ENCODE data around the gene PLPP3. TPM values are rescaled to one million over a fixed set of nuclear protein-coding genes. Genes with fewer than 3 reads are reported as not detected.

Gene PLPP3
- total RNA-seq, 1 experiment from 2014 or later: 8.2 TPM

DNA sequence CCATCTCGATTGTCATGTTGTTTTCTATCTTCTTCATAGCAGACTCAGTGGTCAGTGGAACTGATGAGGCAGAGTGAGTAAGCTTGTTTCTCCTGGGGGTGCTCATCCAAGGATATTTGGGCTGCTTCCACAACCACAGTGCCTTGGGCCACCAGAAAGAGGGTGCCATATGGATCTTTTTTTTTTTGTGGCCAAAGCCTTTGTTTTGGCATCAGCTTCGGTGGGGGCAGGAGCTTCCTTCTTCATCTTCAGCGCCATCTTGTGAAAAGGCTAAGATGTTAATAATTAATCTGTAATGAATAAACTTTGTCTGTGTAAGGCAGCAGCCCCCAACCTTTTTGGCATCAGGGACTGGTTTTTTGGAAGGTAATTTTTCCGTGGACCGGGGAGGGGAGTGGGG, 6.6 kb upstream of the PLPP3 start:
- no peak for DNase-seq (ENCODE audit: low read depth, low spot score)
- Histone ChIP-seq H3K36me3 (ENCODE audit: control insufficient read depth, insufficient read depth, low read length) (no peaks in the 10 kb centered on the region), H3K27ac (ENCODE audit: low read length) (no peak overlapping the region), H3K4me3 (ENCODE audit: low read depth in 2 of 2, low read length in 2 of 2) (no peak overlapping the region), H3K4me1 (ENCODE audit: control insufficient read depth, insufficient read depth, low read length) (no peaks in the 10 kb centered on the region), H3K9me3 (ENCODE audit: control insufficient read depth, insufficient read depth, low read depth, low read length) (no peaks in the 10 kb centered on the region), H3K27me3 (ENCODE audit: control insufficient read depth, insufficient read depth, low read length) (no peaks in the 10 kb centered on the region)
- intact Hi-C loops (cut with micrococcal nuclease; ENCODE audit: unreplicated experiment) (loop anchor here (2.0 to 5.0 kb wide), 3 partner anchors 121 to 1444 kb away; no protein-coding TSS in a partner anchor), in situ Hi-C loops (cut with HindIII; ENCODE audit: low pct_unique_long_range_greater_than_20kb, low sequenced_read_pairs) (no loop called here)
- TF ChIP-seq SIN3A (IDR thresholded peaks at IDR 0.05; ENCODE audit: borderline replicate concordance, insufficient read depth, low read depth, low read length) (no peak), POLR2AphosphoS5 (IDR thresholded peaks at IDR 0.05; ENCODE audit: low read depth, low read length) (no peak), CTCF (IDR thresholded peaks at IDR 0.05) (no peak; the same call in 1 of the 2 replicates), TCF7L2 (IDR thresholded peaks at IDR 0.05; ENCODE audit: low read depth, low read length) (no peak)
- TF ChIP-seq, protein P1, sequence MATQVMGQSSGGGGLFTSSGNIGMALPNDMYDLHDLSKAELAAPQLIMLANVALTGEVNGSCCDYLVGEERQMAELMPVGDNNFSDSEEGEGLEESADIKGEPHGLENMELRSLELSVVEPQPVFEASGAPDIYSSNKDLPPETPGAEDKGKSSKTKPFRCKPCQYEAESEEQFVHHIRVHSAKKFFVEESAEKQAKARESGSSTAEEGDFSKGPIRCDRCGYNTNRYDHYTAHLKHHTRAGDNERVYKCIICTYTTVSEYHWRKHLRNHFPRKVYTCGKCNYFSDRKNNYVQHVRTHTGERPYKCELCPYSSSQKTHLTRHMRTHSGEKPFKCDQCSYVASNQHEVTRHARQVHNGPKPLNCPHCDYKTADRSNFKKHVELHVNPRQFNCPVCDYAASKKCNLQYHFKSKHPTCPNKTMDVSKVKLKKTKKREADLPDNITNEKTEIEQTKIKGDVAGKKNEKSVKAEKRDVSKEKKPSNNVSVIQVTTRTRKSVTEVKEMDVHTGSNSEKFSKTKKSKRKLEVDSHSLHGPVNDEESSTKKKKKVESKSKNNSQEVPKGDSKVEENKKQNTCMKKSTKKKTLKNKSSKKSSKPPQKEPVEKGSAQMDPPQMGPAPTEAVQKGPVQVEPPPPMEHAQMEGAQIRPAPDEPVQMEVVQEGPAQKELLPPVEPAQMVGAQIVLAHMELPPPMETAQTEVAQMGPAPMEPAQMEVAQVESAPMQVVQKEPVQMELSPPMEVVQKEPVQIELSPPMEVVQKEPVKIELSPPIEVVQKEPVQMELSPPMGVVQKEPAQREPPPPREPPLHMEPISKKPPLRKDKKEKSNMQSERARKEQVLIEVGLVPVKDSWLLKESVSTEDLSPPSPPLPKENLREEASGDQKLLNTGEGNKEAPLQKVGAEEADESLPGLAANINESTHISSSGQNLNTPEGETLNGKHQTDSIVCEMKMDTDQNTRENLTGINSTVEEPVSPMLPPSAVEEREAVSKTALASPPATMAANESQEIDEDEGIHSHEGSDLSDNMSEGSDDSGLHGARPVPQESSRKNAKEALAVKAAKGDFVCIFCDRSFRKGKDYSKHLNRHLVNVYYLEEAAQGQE (IDR thresholded peaks at IDR 0.05; ENCODE audit: insufficient read depth in 1 of 2, low read depth in 2 of 2, low read length in 1 of 2): no peak
- ChIA-PET CTCF (no interaction called here), POLR2A (no interaction called here)
- ATAC-seq: no peak
- BruUV-seq (replicated peaks): no TSS peak

GRCh38 chr1:56584910-56585528, 5.7 kb upstream of the PLPP3 start:
- in situ Hi-C loops (cut with HindIII; ENCODE audit: low pct_unique_long_range_greater_than_20kb, low sequenced_read_pairs) (no loop called here), intact Hi-C loops (cut with micrococcal nuclease; ENCODE audit: unreplicated experiment) (loop anchor here (2.0 to 5.0 kb wide), 3 partner anchors 122 to 1443 kb away; no protein-coding TSS in a partner anchor)
- no peaks in the 10 kb centered on the region for H3K27me3 ChIP-seq (ENCODE audit: control insufficient read depth, insufficient read depth, low read length)
- ATAC-seq (peak; percentile 83), DNase-seq (ENCODE audit: low read depth, low spot score) (no peak)
- H3K36me3 ChIP-seq (ENCODE audit: control insufficient read depth, insufficient read depth, low read length): no peaks in the 10 kb centered on the region
- no peak overlapping the region for H3K4me3 ChIP-seq (ENCODE audit: low read depth in 2 of 2, low read length in 2 of 2)
- CTCF ChIA-PET: interaction anchor here (0.8 to 1.9 kb wide), 4 partner anchors 10 to 1301 kb away, joined by 3 to 8 read pairs (median 4); no protein-coding TSS in a partner anchor
- H3K4me1 ChIP-seq (ENCODE audit: control insufficient read depth, insufficient read depth, low read length): 0 out of 2 replicates have a peak, but pooled peaks cover 2% of the 10 kb centered on the region
- POLR2A ChIA-PET: interaction anchor here (0.7 kb wide), 1 partner anchor 104 kb away, joined by 3 read pairs; no protein-coding TSS in a partner anchor
- TF ChIP-seq SIN3A (IDR thresholded peaks at IDR 0.05; ENCODE audit: borderline replicate concordance, insufficient read depth, low read depth, low read length) (no peak), POLR2AphosphoS5 (IDR thresholded peaks at IDR 0.05; ENCODE audit: low read depth, low read length) (no peak), CTCF (IDR thresholded peaks at IDR 0.05) (peak; percentile 78; the same call in 1 of the 2 replicates)
- H3K9me3 ChIP-seq (ENCODE audit: control insufficient read depth, insufficient read depth, low read depth, low read length): no peaks in the 10 kb centered on the region
- BruUV-seq (replicated peaks): no TSS peak
- no peak overlapping the region for H3K27ac ChIP-seq (ENCODE audit: low read length)
